NCI-H1930 (cell line): Measurements from ENCODE around the gene THRSP.
"Not testable (repeated sequence)": the region's sequence is repeated elsewhere in the genome, so short reads cannot be mapped to it uniquely, and the experiment has no call there.

ENCODE experiments used
- DNase-seq, 2 experiments: peaks; one replicate each; lab custom pipeline; 2025; lab: John Stamatoyannopoulos, UW

THRSP gene, protein sequence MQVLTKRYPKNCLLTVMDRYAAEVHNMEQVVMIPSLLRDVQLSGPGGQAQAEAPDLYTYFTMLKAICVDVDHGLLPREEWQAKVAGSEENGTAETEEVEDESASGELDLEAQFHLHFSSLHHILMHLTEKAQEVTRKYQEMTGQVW

DNA sequence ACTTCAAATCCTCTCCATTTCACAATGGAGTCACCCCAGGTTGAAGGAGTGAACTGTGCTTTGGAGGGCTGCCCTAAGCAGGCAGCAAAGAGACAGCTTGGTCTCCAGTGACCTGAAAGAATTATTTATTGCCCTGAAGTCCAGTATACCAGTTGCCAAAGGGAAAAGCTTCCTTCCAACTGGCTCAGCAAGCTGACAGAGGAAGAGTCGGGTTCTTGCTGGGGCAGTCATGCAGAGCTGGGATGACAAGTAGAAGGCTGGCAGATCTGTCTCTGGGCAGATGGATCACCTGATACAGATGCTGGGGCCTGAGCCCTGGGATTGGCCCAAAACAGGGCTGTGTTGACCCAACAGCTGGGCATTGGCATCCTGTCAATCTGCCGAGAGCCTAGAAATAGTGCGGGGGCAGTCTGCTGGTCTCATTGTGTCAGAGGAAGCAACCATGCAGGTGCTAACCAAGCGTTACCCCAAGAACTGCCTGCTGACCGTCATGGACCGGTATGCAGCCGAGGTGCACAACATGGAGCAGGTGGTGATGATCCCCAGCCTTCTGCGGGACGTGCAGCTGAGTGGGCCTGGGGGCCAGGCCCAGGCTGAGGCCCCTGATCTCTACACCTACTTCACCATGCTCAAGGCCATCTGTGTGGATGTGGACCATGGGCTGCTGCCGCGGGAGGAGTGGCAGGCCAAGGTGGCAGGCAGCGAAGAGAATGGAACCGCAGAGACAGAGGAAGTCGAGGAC, at the start of gene THRSP:
Gene THRSP (plus strand): TSS at position 422 of the 742 bp plus-strand sequence. CDS start 21 bp downstream, at position 443.
- no peak for DNase-seq

DNA sequence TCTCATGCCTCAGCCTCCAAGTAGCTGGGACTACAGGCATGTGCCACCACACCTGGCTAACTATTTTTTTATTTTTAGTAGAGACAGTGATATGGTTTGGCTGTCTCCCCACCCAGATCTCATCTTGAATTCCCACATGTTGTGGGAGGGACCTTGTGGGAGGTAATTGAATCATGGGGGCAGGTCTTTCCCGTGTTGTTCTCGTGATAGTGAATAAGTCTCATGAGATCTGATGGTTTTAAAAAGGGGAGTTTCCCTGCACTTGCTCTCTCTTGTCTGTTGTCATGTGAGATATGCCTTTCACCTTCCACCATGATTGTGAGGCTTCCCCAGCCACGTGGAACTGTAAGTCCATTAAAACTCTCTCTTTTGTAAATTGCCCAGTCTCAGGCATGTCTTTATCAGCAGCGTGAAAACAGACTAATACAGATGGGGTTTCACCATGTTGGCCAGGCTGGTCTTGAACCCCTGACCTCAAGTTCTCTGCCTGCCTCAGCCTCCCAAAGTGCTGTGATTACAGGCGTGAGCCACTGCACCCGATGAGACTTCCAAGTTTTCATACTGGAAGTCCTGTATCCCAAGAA, 48.6 kb upstream of the THRSP start:
- DNase-seq = not testable (repeated sequence)

DNA sequence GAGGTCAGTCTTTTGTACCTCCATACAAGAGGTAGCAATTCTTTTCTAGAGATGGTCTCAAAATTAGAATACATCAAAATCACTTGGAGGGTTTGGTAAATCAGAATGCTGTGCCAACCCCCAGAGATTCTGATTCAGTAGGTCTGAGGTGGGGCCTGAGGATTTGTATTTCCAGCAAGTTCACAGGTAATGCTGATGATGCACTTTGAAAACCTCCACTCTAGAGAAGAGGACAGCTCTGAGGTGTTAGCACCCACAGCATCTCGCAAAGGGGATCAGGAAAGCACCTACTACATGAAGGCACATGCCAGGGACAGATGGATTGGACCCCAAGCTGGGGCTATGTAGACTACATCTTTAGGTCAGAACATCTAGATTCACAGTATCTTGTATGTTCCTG, 47.8 kb upstream of the THRSP start:
- DNase-seq = no peak

DNA sequence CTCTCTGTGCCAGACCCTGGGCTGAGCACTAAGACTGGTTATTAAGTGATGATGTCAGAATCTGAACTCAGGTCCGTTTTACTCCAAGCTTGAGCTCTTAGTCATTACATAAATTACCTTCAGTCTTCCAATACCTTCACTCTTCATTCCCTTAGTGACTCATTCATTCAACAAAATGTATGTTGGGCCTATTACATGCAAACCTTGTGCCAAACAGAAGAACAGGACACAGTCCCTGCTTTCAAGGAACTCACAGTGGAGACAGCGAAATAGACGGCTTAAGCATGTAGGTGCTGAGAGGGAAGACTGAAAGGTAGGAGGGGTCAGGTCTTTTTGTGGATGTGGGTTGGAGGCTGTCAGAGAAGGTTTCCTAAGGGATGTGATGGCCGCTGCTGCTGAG, 43.9 kb upstream of the THRSP start:
- DNase-seq = no peak

DNA sequence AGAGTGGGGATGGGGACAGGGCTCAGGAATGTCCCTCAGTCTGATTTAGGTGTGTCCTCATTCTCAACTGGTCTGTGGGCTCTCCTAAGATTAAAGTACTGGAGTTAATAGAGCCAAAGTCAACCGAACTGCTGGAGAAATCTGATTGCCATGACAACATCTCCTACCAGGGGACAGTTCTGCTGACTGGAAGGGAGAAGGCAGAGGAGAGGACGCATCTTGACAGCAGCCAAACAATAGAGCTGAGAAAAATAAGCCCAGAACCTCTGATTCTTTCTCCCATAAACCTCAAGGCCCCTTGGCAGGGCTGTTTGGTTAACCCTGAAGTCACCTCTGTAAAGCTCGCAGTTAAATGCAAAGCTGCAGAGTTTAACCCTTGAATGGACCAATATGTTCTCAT, 43.4 kb upstream of the THRSP start:
- DNase-seq = no peak

DNA sequence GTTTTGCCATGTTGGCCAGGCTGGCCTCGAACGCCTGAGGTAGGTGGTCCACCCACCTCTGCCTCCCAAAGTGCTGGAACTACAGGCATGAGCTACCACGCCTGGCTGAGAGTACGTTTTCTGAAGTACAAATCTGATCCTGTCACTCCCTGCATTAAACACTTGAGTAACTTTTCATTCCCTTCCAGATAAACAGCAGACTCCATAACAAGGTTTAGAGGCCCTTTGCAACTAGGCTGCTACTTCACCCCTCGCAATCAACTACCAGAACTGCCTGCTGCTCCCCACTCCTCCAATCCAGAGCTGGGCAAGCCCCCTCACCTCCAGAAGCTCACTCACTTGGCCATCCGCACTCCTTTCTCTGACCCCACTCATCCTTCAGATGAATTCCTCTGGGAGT, 42.0 kb upstream of the THRSP start:
- no peak for DNase-seq

DNA sequence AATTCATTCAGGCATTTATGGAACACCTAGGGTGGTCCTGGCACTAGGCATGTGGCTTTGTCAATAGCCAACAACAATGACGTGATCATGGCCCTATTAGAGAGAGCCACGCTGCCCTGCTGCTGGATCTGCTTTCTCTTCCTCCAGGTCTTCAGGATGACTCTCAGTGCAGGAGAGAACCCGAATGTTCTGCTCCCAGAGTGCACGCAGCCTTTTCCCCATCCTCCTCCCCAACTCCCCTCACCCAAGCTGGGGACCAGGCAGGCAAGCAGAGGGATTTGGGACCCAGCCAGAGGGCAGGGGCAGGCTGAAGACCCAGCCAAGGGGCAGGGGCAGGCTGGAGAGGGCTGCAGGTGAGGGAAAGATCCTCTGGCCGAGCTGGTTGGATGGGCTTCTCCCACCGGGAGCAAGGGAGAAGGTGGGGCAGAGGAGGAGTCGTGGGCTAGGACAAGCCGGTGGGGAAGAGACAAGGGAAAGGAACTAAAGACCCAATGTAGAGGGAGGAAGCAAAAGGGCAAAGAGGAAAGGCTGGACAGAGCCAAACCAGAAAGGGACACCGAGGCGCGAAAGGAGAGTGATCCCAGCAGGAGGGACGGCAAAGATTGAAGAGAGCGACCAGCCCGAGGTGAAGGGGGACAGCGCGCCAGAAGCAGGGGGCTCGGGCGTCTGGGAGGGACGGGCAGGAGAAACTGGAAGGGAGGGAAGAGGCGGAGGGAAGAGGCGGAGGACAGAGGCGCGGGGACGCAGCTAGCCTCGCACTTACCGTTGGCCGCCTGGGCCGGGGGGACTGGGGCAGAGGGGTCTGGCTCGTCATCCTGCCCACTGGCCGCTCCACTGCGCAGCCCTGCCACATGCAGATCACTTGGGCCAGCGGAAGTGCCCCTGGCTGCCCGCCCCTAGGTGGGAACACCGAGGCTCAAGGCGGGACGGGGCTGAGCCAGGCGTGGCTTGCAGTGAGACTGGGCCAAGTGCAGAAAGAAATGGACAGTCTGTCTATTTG, 41.0 kb upstream of the THRSP start, which contains the start of gene KCTD14:
Gene KCTD14 (minus strand): TSS at position 880 of the 1,000 bp plus-strand sequence. CDS start 27 bp downstream, at position 853.
- peak in 1 of 2 experiments; percentile 6 for DNase-seq

DNA sequence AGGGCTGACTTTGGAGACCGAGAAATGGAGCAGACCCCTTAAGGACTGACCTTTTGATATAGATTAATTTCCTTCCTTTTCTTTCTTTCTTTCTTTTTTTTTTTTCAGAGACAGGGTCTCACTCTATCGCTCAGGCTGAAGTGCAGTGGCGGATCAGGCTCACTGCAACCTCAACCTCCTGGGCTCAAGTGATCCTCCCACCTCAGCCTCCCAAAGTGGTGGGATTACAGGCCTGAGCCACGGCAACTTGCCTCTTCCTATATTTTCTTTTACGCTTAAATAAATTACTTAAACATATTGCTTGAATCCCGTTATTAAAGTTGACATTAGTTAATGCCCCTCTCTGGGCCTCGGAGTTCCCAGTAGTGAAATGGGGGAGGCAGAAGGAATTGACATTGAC, 40.2 kb upstream of the THRSP start:
- no peak for DNase-seq

DNA sequence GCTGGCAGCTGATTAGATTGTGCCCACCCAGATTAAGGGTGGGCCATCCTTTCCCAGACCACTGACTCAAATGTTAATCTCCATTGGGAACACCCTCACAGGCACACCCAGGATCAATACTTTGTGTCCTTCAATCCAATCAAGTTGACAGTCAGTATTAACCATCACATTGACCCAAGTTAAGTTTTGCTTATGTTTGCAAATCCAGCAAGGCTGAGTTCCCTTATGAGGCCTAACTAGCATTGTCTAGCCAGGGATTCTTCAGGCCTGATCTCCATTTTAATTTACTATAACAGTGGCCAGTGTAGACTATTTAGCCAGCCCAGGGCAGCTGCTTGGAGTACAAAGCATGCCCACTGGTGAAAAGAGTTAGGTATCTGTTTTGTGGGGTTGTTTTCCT, 38.3 kb upstream of the THRSP start:
- DNase-seq = no peak

DNA sequence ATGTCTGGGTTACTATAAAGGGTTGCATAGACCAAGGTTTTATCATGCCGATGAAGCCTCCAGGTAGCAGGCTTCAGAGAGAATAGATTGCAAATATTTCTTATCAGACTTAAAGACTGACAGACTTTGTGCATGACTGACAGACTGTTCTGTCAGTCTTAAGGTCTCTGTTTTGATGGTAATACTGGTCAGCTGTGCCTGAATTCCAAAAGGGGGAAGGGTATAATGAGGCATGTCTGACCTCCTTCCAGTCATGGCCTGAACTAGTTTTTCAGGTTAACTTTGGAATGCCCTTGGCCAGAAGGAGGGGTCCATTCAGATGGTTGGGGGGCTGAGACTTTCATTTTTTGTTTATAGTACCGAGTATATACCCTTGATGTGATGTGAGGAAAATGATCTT, 35.9 kb upstream of the THRSP start:
- DNase-seq = no peak

DNA sequence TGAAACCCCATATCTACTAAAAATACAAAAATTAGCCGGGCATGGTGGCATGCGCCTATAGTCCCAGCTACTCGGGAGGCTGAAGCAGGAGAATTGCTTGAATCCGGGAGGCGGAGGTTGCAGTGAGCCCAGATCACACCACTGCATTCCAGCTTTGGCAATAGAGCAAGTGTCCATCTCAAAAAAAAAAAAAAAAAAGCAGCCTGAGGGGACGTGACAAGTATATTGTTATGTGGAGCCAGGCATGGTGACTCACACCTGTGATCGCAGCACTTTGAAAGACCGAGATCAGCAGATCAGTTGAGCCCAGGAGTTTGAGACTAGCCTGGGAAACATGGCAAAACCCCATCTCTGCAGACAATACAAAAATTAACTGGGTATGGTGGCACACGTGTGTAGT, 35.2 kb upstream of the THRSP start:
- DNase-seq = not testable (repeated sequence)

DNA sequence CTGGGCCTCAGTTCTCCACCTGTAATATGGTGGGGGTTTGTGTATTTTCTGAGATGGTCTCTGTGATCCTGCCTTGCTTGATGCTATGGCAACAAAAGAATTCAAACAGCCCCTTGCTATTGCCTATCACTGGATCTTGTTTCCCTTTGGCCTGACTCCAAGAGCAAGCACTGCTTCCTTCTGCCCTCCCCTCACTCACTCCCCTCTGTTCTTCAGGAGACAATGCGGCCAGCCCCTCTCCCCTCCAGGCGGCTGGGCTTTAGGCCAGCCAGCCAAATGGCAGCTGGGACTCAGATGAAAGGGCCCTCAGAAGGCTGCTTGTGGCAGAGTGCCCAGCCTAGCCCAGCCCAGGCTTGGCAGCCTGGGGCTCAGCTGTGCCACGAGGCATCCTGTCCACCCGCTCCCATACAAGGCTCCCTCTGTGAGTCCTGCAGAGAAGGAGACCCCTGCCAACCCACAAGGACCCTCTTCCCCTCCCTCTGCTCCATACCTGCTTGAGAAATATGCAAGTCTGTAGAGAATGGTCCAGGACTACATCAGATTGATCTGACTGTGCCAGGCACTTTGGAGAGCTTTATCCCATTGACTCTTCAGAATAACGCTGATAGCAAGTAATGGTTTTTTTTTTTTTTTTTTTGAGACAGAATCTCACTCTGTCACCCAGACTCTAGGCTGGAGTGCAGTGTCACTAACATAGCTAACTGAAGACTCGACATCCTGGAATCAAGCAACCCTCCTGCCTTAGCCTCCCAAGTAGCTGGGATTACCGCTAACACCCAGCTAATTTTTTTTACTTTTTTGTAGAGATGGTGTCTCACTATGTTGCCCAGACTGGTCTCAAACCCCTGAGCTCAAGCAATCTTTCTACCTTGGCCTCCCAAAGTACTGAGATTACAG, 33.0 kb upstream of the THRSP start:
- no peak for DNase-seq

DNA sequence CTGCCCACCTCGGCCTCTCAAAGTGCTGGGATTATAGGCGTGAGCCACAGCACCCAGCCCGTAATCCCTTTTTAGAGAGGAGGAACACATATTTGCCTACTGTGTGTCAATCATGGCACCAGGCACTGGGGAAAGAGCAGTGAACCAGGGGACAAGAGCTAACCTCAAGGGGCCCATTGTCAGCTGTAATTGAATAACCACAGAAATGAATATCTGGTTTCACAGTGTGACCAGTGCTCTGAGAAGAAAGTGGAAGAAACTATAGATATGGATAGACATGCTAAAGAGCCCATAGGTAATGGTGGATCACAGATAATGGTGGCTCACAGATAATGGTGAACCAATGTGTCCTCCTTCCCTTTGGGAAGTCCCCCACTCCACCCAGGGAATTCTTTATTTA, 32.0 kb upstream of the THRSP start:
- DNase-seq = no peak

DNA sequence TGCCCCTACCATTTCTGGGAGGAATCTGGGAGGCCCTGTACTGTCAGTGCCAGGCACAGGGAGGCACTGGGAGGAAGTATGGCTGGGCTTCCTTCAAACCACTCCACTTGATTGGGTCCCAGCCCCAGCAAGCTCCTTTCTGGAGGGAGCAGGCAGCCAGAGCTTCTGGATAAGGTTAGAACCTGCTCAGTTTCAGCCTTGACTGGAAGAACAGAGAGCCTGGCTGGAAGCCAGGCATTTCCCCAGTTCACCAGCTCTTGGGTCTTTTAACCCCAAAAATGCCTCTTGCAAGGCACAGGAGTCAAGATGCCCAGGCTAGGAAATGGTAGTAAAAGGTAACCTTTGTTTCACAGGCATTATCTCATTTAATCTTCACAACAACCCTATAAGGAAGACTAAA, 31.6 kb upstream of the THRSP start:
- DNase-seq = no peak

DNA sequence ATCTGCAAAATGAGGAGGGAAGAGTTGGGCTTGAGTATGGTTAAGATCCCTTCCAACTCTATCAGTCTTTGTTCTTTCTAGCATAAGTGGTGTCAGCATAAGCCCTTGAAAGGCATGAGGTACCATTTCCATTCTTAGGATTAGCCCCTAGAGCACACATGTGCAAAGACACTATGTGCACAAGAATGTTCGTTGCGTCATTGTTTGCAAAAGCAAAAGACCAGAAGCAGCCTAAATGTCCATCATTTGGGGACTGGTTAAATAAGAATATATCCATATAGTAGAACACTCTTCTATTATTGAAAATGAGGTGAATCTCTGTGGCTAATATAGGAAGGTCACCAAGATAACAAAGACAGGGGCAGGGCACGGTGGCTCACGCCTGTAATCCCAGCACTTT, 30.6 kb upstream of the THRSP start:
- DNase-seq = no peak

DNA sequence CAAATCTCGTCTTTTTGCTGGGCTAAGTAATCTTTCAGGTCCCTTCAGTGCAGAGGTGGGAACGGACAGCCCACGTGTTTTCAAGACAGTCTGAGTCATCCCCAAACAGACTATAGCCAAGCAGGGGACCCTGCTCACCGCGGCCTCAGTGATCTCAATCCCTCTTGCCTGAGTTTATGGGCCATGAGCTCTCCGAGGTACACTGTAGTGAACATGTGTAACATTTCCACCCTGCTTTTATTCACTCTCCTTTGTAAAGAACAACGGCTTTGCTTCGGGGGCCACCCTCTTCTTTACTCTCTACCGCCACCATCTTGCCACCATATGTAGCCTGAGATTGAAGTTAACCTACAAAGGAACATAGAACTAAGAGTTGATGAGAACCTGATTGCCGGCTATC, 29.0 kb upstream of the THRSP start:
- no peak for DNase-seq

DNA sequence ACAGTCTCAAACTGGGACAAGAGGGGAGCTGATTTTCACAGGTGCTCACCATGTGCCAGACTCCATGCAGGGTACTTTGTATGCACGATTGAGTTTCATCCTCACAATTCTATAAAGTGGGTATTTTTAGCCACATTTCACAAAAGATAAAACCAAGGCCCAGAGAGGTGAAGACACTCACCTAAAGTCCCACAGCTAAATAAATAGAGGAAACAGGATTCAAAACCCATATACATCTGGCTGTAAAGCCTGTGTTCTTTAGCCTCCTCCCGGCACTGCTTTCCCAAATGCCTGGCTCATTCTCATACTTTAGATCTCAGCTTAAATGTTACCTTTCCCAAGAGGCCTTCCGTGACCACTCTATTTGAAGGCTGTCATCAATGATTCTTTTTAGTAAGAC, 27.3 kb upstream of the THRSP start:
- DNase-seq = no peak

DNA sequence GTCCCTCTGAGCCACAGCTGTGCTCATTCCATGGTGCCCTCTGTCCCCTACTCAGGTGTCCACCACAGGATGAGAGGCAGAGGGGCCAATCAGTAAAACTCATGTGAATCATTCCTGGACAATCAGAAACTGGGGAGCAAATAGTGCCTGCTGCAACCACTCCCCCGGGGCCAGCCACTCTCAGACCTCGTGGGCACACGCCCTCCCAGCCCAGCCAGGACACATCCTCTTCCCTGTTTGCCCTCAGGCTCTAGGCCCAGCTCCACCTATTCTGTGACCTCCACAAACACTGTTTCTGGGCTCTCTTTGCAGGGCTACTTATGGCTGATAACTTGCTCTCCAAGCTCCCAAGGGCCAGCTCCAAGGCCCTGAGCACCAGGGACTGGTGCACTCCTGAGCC, 26.6 kb upstream of the THRSP start:
- no peak for DNase-seq

DNA sequence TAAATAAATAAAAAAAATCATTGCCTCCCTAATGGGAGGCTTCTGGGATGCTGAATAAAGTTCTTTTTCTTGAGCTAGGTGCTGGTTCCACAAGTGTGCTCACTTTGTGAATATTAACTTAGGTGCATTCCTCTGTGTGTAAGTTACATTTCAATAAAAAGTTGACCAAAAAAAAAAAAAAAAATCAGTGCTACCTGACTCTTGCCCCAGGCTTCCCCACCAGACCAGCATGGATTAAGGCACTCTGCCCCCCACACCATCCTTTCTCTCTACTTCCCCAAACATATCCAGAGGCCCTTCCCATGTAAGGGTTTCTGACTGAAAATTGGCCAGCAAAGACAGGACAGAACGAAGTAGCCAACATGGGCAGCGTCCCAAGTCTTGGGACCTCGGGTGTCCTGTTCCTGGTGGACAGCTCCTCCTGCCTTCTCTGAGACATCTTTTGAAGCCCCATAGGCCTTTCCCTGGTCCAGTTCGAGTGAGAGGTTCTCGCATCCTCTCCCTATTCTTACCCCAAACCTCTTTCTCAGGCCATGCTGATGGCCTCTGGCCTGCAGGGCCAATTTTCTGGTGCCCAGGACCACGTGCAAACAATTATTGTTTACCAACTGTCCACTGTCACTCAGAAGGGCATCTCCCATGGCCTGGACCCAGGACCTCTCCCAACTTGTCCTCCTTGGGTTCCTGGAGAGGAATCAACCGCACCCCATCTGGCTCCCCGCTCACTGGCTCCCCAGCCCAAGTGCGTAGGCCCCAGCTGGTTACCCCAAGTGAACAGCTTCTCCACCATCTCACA, 25.6 kb upstream of the THRSP start:
- DNase-seq = no peak

DNA sequence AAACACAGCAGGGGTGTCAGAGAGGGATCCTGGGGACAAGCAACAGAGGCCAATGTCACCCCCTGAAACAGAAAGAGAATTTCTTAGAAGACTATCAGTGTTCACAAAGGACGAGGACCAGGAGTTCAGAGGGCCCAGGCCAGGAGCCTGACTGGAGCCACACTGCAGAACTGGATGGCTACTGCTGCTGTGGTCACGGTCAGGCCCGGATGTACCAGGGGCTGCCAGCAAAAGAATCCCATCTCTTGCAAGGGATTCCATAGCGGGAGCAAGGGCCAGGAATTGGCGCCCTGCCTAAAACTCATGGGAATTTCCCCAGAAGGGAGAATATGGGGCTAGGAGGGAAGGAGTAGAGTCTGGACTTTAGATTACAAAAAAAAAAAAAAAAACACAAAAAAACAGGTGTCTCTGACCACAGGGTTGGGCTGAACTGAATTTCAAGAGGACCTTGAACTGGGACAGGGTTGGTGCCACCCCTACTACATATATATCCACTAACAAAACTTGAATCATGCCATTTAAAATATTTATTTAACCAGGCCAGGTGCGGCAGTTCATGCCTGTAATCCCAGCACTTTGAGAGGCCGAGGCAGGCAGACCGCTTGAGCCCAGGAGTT, 24.9 kb upstream of the THRSP start:
- no peak for DNase-seq
